ENCODE data around the gene NFYC. TPM values are rescaled to one million over a fixed set of nuclear protein-coding genes. Genes with fewer than 3 reads are reported as not detected.
A peak's percentile ranks its signal among the peaks of the same experiment; 100 is the strongest.
"Not testable (repeated sequence)": the region's sequence is repeated elsewhere in the genome, so short reads cannot be mapped to it uniquely, and the experiment has no call there.

NFYC gene
- total and polyA plus RNA-seq, 2 experiments from 2014 or later = 23.7 to 28.3 TPM

DNA sequence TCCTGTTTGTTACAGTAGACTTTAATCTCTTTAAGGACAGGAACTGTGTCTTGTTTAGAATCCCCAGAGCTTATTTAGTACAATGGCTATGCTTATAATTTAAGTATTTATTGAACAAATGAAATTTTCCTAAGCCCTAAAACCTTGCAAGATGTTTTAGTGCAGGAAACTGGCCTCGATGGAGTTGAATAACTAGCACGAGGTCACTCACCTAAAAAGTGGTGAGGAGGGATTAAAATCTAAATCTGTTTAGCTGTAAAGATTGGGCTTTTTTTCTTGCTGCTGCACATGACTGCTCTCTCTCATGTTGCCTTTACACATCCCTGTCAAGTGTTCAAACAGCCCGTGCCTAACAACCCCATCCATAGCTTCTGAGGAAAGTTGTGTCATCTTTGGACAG is 10.2 kb downstream of the NFYC start:
- TF ChIP-seq EZH2 (IDR thresholded peaks at IDR 0.05; ENCODE audit: insufficient read depth, poor library complexity, severe bottlenecking) (no peak), EZH2phosphoT487 (IDR thresholded peaks at IDR 0.05; ENCODE audit: insufficient read depth, low read depth) (no peak)
- Histone ChIP-seq H3K9me3 (ENCODE audit: low read depth) (no peaks in the 10 kb centered on the region), H3F3A (ENCODE audit: insufficient read depth) (no peaks in the 10 kb centered on the region), H4K20me1 (ENCODE audit: insufficient read depth) (no peaks in the 10 kb centered on the region), H3K36me3 (ENCODE audit: low read depth) (no peaks in the 10 kb centered on the region), H3K4me3 (no peak overlapping the region), H3K79me2 (ENCODE audit: insufficient read depth) (peaks cover 100% of the 10 kb centered on the region), H3K9ac (no peak overlapping the region), H3K9me2 (ENCODE audit: insufficient read depth) (no peaks in the 10 kb centered on the region), H3K4me1 (ENCODE audit: insufficient read depth) (peaks cover 9% of the 10 kb centered on the region; the same call in 1 of the 2 replicates), H2AFZ (no peak overlapping the region), H3K4me2 (ENCODE audit: unreplicated experiment) (no peak overlapping the region), H3K27me3 (replicated peaks; ENCODE audit: insufficient read depth) (no peaks in the 10 kb centered on the region), H3K27ac (no peak overlapping the region)
- WGBS, 2 experiments (ENCODE audit: low coverage in 1 of 2, low lambda C conversion rate in 2 of 2, missing lambda C conversion rate in 2 of 2) = 57 to 61% methylated on average over 3 of the region's 3 CpGs
- DNase-seq = no peak
- in situ Hi-C loops (cut with MboI) = no loop called here

DNA sequence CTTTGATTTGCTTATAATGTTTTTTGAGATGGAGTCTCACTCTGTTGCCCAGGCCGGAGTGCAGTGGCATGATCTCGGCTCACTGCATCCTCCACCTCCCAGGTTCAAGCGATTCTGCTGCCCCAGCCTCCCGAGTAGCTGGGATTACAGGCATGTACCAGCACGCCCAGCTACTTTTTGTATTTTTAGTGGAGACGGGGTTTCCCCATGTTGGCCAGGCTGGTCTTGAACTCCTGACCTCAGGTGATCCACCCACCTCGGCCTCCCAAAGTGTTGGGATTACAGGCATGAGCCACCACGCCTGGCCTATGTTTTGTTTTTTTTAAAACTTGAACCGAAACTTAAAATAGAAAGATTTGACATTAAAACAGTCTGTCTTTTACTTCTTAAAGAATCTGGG is 11.3 kb downstream of the NFYC start:
- H2AFZ ChIP-seq; H3K4me3 ChIP-seq; H3K4me1 ChIP-seq (ENCODE audit: insufficient read depth); in situ Hi-C loops (cut with MboI); H3K36me3 ChIP-seq (ENCODE audit: low read depth); H3F3A ChIP-seq (ENCODE audit: insufficient read depth); H4K20me1 ChIP-seq (ENCODE audit: insufficient read depth); DNase-seq; H3K4me2 ChIP-seq (ENCODE audit: unreplicated experiment); H3K27me3 ChIP-seq (replicated peaks; ENCODE audit: insufficient read depth); H3K9me3 ChIP-seq (ENCODE audit: low read depth); H3K9ac ChIP-seq; H3K9me2 ChIP-seq (ENCODE audit: insufficient read depth); H3K27ac ChIP-seq: not testable (repeated sequence)
- 97 to 98% methylated on average over 9 of the region's 9 CpGs for WGBS, 2 experiments (ENCODE audit: low coverage in 1 of 2, low lambda C conversion rate in 2 of 2, missing lambda C conversion rate in 2 of 2)
- H3K79me2 ChIP-seq (ENCODE audit: insufficient read depth) = peaks cover 100% of the 10 kb centered on the region

DNA sequence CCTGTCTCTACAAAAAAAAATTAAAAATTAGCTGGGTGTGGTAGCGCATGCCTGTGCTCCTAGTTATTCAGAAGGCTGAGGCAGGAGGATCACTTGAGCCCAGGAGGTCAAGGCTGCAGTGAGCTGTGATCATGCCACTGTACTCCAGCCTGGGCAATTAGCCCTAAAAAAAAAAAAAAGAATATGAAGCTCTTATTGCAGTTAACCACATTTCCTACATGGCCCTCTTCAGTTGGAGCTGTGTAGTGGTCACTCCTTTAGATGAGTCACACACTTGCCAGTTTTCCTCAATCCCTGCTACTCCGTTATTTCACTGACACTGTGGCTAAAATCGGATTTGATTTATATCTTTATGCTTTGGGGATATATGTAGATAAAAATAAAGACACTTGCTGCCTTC is 11.8 kb downstream of the NFYC start:
- H3F3A ChIP-seq (ENCODE audit: insufficient read depth) = no peaks in the 10 kb centered on the region
- no peaks in the 10 kb centered on the region for H3K36me3 ChIP-seq (ENCODE audit: low read depth)
- peak overlapping the region; percentile 11 for H3K4me2 ChIP-seq (ENCODE audit: unreplicated experiment)
- H4K20me1 ChIP-seq (ENCODE audit: insufficient read depth) = no peaks in the 10 kb centered on the region
- no peak overlapping the region for H3K9ac ChIP-seq
- no peaks in the 10 kb centered on the region for H3K27me3 ChIP-seq (replicated peaks; ENCODE audit: insufficient read depth)
- DNase-seq = peak; percentile 63
- H3K4me1 ChIP-seq (ENCODE audit: insufficient read depth) = peaks cover 9% of the 10 kb centered on the region; the same call in 1 of the 2 replicates
- H3K4me3 ChIP-seq = no peak overlapping the region
- H3K79me2 ChIP-seq (ENCODE audit: insufficient read depth) = peaks cover 100% of the 10 kb centered on the region
- no peak for TF ChIP-seq EZH2 (IDR thresholded peaks at IDR 0.05; ENCODE audit: insufficient read depth, poor library complexity, severe bottlenecking)
- no peak for TF ChIP-seq EZH2phosphoT487 (IDR thresholded peaks at IDR 0.05; ENCODE audit: insufficient read depth, low read depth)
- H3K9me3 ChIP-seq (ENCODE audit: low read depth) = no peaks in the 10 kb centered on the region
- no peak overlapping the region for H3K27ac ChIP-seq
- H2AFZ ChIP-seq = no peak overlapping the region
- WGBS, 2 experiments (ENCODE audit: low coverage in 1 of 2, low lambda C conversion rate in 2 of 2, missing lambda C conversion rate in 2 of 2) = 87 to 90% methylated on average over 3 of the region's 3 CpGs
- no peaks in the 10 kb centered on the region for H3K9me2 ChIP-seq (ENCODE audit: insufficient read depth)
- in situ Hi-C loops (cut with MboI) = no loop called here

- Histone ChIP-seq H3K9me2 (ENCODE audit: insufficient read depth) (no peaks in the 10 kb centered on the region), H3K4me2 (ENCODE audit: unreplicated experiment) (no peak overlapping the region), H3K9me3 (ENCODE audit: low read depth) (no peaks in the 10 kb centered on the region), H3K27me3 (replicated peaks; ENCODE audit: insufficient read depth) (no peaks in the 10 kb centered on the region), H3F3A (ENCODE audit: insufficient read depth) (peaks cover 6% of the 10 kb centered on the region; the same call in 1 of the 2 replicates), H3K27ac (no peak overlapping the region), H3K4me1 (ENCODE audit: insufficient read depth) (peaks cover 12% of the 10 kb centered on the region), H4K20me1 (ENCODE audit: insufficient read depth) (no peaks in the 10 kb centered on the region), H2AFZ (no peak overlapping the region), H3K9ac (no peak overlapping the region), H3K79me2 (ENCODE audit: insufficient read depth) (peaks cover 96% of the 10 kb centered on the region), H3K4me3 (no peak overlapping the region), H3K36me3 (ENCODE audit: low read depth) (no peaks in the 10 kb centered on the region)
- no peak for DNase-seq
- WGBS, 2 experiments (ENCODE audit: low coverage in 1 of 2, low lambda C conversion rate in 2 of 2, missing lambda C conversion rate in 2 of 2) = 96 to 100% methylated on average over 3 of the region's 3 CpGs
- TF ChIP-seq EZH2 (IDR thresholded peaks at IDR 0.05; ENCODE audit: insufficient read depth, poor library complexity, severe bottlenecking) (no peak), EZH2phosphoT487 (IDR thresholded peaks at IDR 0.05; ENCODE audit: insufficient read depth, low read depth) (no peak)
- in situ Hi-C loops (cut with MboI) = no loop called here
Measured at GRCh38 chr1:40704817-40705733, 13.6 kb downstream of the NFYC start.
